Heart left ventricle (tissue), 16 donors: ENCODE data around the gene CCDC170. TPM values are rescaled to one million over a fixed set of nuclear protein-coding genes. Genes with fewer than 3 reads are reported as not detected.

Experiments
- ATAC-seq, 4 donors: fragments of 200-7000 bp; cut with Tn5 transposase; one replicate each; pipeline ENCODE4 v1.9.1; 2020 to 2022; ENCODE audit warnings: moderate library complexity in 4 of 4, mild to moderate bottlenecking in 3 of 4, moderate number of reproducible peaks in 1 of 4
- DNase-seq, 5 donors: peaks; one replicate each; pipeline ENCODE4 v3.0.0-alpha.2; 2020
- H3K27ac ChIP-seq, 12 donors: fragments of 200-600 bp; sonication (generic) in 4 of 12; one replicate each; pipeline versions ENCODE4 v1.5.0 to v1.8.0; 2016 to 2022; ENCODE audit warnings: mild to moderate bottlenecking in 2 of 12
- H3K27me3 ChIP-seq, 9 donors: fragments of 200-600 bp; sonication (generic) in 2 of 9; one replicate each; pipeline versions ENCODE4 v1.5.1 to v1.8.0; 2016 to 2022; ENCODE audit warnings: mild to moderate bottlenecking in 3 of 9
- H3K36me3 ChIP-seq, 9 donors: fragments of 200-600 bp; sonication (generic) in 2 of 9; one replicate each; pipeline versions ENCODE4 v1.5.0 to v1.8.0; 2018 to 2022; ENCODE audit warnings: mild to moderate bottlenecking in 2 of 9
- H3K4me1 ChIP-seq, 12 donors: fragments of 200-600 bp; sonication (generic) in 4 of 12; one replicate each; pipeline versions ENCODE4 v1.5.0 to v1.8.0; 2016 to 2022; ENCODE audit warnings: mild to moderate bottlenecking in 3 of 12
- H3K4me3 ChIP-seq, 12 donors: fragments of 200-600 bp; sonication (generic) in 4 of 12; one replicate each; pipeline versions ENCODE4 v1.5.0 to v1.8.0; 2017 to 2022; ENCODE audit warnings: mild to moderate bottlenecking in 9 of 12, moderate library complexity in 4 of 12
- H3K9me3 ChIP-seq, 12 donors: fragments of 200-600 bp; sonication (generic) in 4 of 12; one replicate each; pipeline versions ENCODE4 v1.5.0 to v1.8.0; 2016 to 2022; ENCODE audit warnings: mild to moderate bottlenecking in 1 of 12
- CTCF ChIP-seq, 12 donors: fragments of 200-600 bp; sonication (generic) in 4 of 12; IDR thresholded peaks; one replicate each; pipeline versions ENCODE4 v1.5.0 to v1.8.0; 2018 to 2022; ENCODE audit warnings: antibody characterized with exemption in 12 of 12, mild to moderate bottlenecking in 5 of 12
- POLR2A ChIP-seq, 2 donors: fragments of 450-650 bp; IDR thresholded peaks; one replicate each; pipeline ENCODE4 v1.6.1; 2017; ENCODE audit warnings: antibody characterized with exemption in 2 of 2, mild to moderate bottlenecking in 2 of 2, moderate library complexity in 2 of 2
- WGBS, 4 donors: extraction: QIAGEN DNeasy Blood & Tissue Kit in 2 of 4; methylation state at CpG; one replicate each; pipeline versions ENCODE4 v1.1.5 to v1.1.7; 2013 to 2018; 5-methylcytosine and 5-hydroxymethylcytosine counted together
- intact Hi-C, 10 donors: fragments of 100-400 bp; cut with DNase I; formaldehyde crosslinking; loops; one replicate each; pipeline versions ENCODE4 v1.11.1 to v1.14.2; 2022
- polyA plus RNA-seq, 2 donors: library from polyadenylated mRNA; stranded (reverse); fragments of 200-250 nt; gene quantifications; one replicate each; pipeline ENCODE4 v1.2.3, GENCODE V29; 2013
- total RNA-seq, 9 donors: library from RNA; depleted of rRNA in 2 of 9; stranded (reverse); fragments of >200 nt in 2 of 9; fragmentation: NEBNext Ultra II Directional in 3 of 9; extraction: Animal tissue kit (Norgen Biotek cat#: 25700) in 3 of 9; gene quantifications; one replicate each; pipeline versions ENCODE4 v1.1.0 to v1.2.4, GENCODE V29; 2016 to 2023
- donor health status: ischemic (EF 13 %, LVEDD 7.1; RV severe dilation, severe dysfunction).
- donor health status: healthy with polysubstance abuse.
- donor health status: DM: no; HTN: yes; CAD: no.
- donor health status: DM: no; HTN: no; CAD: no.
- donor health status: ischemic (EF 25% LVEDD 6.9; RV normal size, moderate dysfunction).
- donor health status: ischemic (EF 25% LVEDD 5.7; RV mildly dilated, moderate dysfunction).
- donor health status: healthy.
- donor health status: DM: yes; HTN: yes; CAD: no.
- donor health status: ischemic (EF 35%, LVEDD 5.7; RV mildly dilated, moderate dysfunction).
- donor health status: nonischemic (EF 11% LVEDD 7.7; RV severe dilation, severe dysfunction).
- donor health status: DM: yes; HTN: yes; CAD: no.
- donor health status: PGD.
- donor health status: ischemic (EF 29% LVEDD 5.4; RV normal size, mild dysfunction).
- donor health status: nonischemic (EF 23%, LVEDD 6.1; RV moderate dilation, normal function).

The CCDC170 gene
- total and polyA plus RNA-seq, 11 donors: 0.07 to 4.4 (median 0.31) TPM

- peaks cover 0 to 28% (median 14%) of the 10 kb centered on the region in 12 donors for H3K9me3 ChIP-seq
- H3K4me1 ChIP-seq: no peaks in the 10 kb centered on the region
- H3K4me3 ChIP-seq: no peak overlapping the region
- 61 to 66% (median 65%) methylated on average over 4 of the region's 4 CpGs for WGBS, 4 donors
- no peaks in the 10 kb centered on the region for H3K36me3 ChIP-seq
- H3K27ac ChIP-seq: no peak overlapping the region
- H3K27me3 ChIP-seq: no peaks in the 10 kb centered on the region
- TF ChIP-seq POLR2A (IDR thresholded peaks at IDR 0.05): no peak
- TF ChIP-seq CTCF (IDR thresholded peaks at IDR 0.05): no peak
- no peak for ATAC-seq
- intact Hi-C loops: no loop called here
- DNase-seq: no peak
These were observed 164.3 kb downstream of the CCDC170 start for GRCh38 chr6:151658091-151658490.

DNA sequence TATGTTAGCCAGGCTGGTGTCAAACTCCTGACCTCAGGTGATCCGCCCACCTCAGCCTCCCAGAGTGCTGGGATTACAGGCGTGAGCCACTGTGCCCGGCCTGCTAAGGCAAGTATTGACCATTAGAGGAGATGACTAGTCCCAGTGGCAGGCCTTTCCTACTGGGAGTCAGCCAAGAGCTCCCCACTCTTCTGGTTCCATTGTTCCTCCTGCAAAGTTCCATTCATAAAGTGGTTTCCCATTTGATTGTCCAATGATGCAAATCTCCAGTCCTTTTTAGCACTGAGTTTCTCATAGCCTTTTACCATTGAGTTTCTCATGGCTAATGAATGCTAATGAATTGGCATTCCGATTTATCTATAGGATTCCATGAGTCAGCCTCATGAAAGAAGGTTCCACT lies 165.4 kb downstream of the CCDC170 start:
- H3K36me3 ChIP-seq: no peaks in the 10 kb centered on the region
- no peak for ATAC-seq
- no peaks in the 10 kb centered on the region for H3K27me3 ChIP-seq
- intact Hi-C loops: no loop called here
- H3K4me3 ChIP-seq: no peak overlapping the region
- no peaks in the 10 kb centered on the region for H3K4me1 ChIP-seq
- H3K27ac ChIP-seq: no peak overlapping the region
- no peak for DNase-seq
- 68 to 92% (median 83%) methylated on average over 4 of the region's 4 CpGs for WGBS, 4 donors
- no peak for TF ChIP-seq POLR2A (IDR thresholded peaks at IDR 0.05)
- H3K9me3 ChIP-seq: peaks cover 0 to 26% (median 14%) of the 10 kb centered on the region in 12 donors

DNA sequence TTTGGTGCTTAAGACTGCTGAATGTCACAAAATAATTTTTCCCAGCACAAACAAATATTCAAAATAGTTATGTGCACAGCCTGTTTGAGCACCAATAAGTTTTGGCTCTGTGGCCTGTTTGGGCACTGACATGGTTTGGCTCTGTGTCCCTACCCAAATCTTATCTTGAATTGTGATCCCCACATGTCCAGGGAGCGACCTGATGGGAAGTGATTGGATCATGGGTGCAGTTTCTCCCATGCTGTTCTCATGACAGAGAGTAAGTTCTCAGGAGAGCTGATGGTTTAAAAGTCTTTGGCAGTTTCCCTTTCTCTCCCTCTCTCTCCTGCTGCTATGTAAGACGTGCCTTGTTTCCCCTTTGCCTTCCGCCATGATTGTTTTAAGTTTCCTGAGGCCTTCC lies 167.7 kb downstream of the CCDC170 start:
- Histone ChIP-seq H3K9me3 (peaks cover 0 to 3% (median 0%) of the 10 kb centered on the region in 12 donors), H3K27me3 (no peaks in the 10 kb centered on the region), H3K4me3 (no peak overlapping the region), H3K27ac (no peak overlapping the region), H3K4me1 (no peaks in the 10 kb centered on the region), H3K36me3 (no peaks in the 10 kb centered on the region)
- intact Hi-C loops: no loop called here
- TF ChIP-seq CTCF (IDR thresholded peaks at IDR 0.05) (no peak), POLR2A (IDR thresholded peaks at IDR 0.05) (no peak)
- no peak for DNase-seq
- WGBS, 4 donors: 74 to 83% (median 82%) methylated on average over 3 of the region's 3 CpGs
- no peak for ATAC-seq

GRCh38 chr6:151661928-151662327 lies 168.1 kb downstream of the CCDC170 start:
- WGBS, 4 donors: 29 to 48% (median 40%) methylated on average over 4 of the region's 4 CpGs
- no peaks in the 10 kb centered on the region for H3K36me3 ChIP-seq

More at GRCh38 chr6:151661928-151662327, 168.1 kb downstream of the CCDC170 start:
- H3K27ac ChIP-seq: no peak overlapping the region
- intact Hi-C loops: no loop called here
- DNase-seq (no peak), ATAC-seq (no peak)
- no peak for TF ChIP-seq CTCF (IDR thresholded peaks at IDR 0.05)
- no peak for TF ChIP-seq POLR2A (IDR thresholded peaks at IDR 0.05)
- H3K4me3 ChIP-seq: no peak overlapping the region
- H3K4me1 ChIP-seq: no peaks in the 10 kb centered on the region
- no peaks in the 10 kb centered on the region for H3K27me3 ChIP-seq
- no peaks in the 10 kb centered on the region for H3K9me3 ChIP-seq
